Right lobe of liver (tissue), 6 donors: ENCODE results near the gene INSR. TPM values are rescaled to one million over a fixed set of nuclear protein-coding genes. Genes with fewer than 3 reads are reported as not detected.
A peak's percentile ranks its signal among the peaks of the same experiment; 100 is the strongest.

Source experiments
- ATAC-seq, 4 donors: fragments of 200-7000 bp; cut with Tn5 transposase; one replicate each; pipeline ENCODE4 v1.9.1; 2020; ENCODE audit warnings: mild to moderate bottlenecking in 4 of 4, moderate library complexity in 4 of 4
- DNase-seq, 3 donors: peaks; one replicate each; pipeline ENCODE4 v3.0.0-alpha.2; 2020
- H3K27ac ChIP-seq, 3 donors: fragments of 200-600 bp; one replicate each; pipeline ENCODE4 v1.8.0; 2022
- H3K27me3 ChIP-seq, 2 donors: fragments of 200-600 bp; one replicate each; pipeline ENCODE4 v1.8.0; 2022
- H3K36me3 ChIP-seq, 4 donors: fragments of 200-600 bp; sonication (generic) in 1 of 4; one replicate each; pipeline versions ENCODE4 v1.5.1 to v1.8.0; 2017 to 2022; ENCODE audit warnings: control low read depth in 1 of 4
- H3K4me1 ChIP-seq, 4 donors: fragments of 200-600 bp; sonication (generic) in 1 of 4; one replicate each; pipeline versions ENCODE4 v1.5.1 to v1.8.0; 2017 to 2022; ENCODE audit warnings: control low read depth in 1 of 4
- H3K4me3 ChIP-seq, 3 donors: fragments of 200-600 bp; one replicate each; pipeline ENCODE4 v1.8.0; 2022
- H3K9me3 ChIP-seq, 4 donors: fragments of 200-600 bp; sonication (generic) in 1 of 4; one replicate each; pipeline versions ENCODE4 v1.5.1 to v1.8.0; 2017 to 2022; ENCODE audit warnings: control low read depth in 1 of 4
- CTCF ChIP-seq, 4 donors: fragments of 200-600 bp in 3 of 4; fragments of 450-650 bp in 1 of 4; IDR thresholded peaks; one replicate each; pipeline versions ENCODE4 v1.5.1 to v1.8.0; 2016 to 2022; ENCODE audit warnings: antibody characterized with exemption in 4 of 4, mild to moderate bottlenecking in 2 of 4
- POLR2A ChIP-seq: fragments of 450-650 bp; IDR thresholded peaks from one replicate; pipeline ENCODE4 v1.6.1; 2017; ENCODE audit warnings: antibody characterized with exemption, mild to moderate bottlenecking
- WGBS: methylation state at CpG from one replicate; pipeline ENCODE4 v1.1.6; 2018; ENCODE audit warnings: low coverage, low lambda C conversion rate; ENCODE audit not compliant: insufficient coverage; ENCODE audit errors: missing lambda C conversion rate; 5-methylcytosine and 5-hydroxymethylcytosine counted together
- intact Hi-C, 2 donors: fragments of 100-400 bp; cut with DNase I; formaldehyde crosslinking; loops; one replicate each; pipeline versions ENCODE4 v1.11.2 to v1.14.1; 2022
- total RNA-seq, 6 experiments: library from RNA; depleted of rRNA in 2 of 6; stranded (reverse); fragments of >200 nt in 2 of 6; fragmentation: NEBNext Ultra II Directional in 3 of 6; extraction: Animal tissue kit (Norgen Biotek cat#: 25700) in 3 of 6; gene quantifications; one replicate each; pipeline versions ENCODE4 v1.1.0 to v1.2.4, GENCODE V29; 2016 to 2023
- donor health status: DM: no; HTN: yes; CAD: no.
- donor health status: DM: no; HTN: no; CAD: no.
- donor health status: DM: no; HTN: no; CAD: no.
- donor health status: DM: no; HTN: yes; CAD: no.
- donor health status: DM: no; HTN: yes; CAD: no.

The INSR gene
- total RNA-seq, 6 experiments from 2014 or later = 82.7 to 121 (median 106) TPM

- ATAC-seq (peak; percentile 33 to 70 (median 58)), DNase-seq (peak in 1 of 3 donors; percentile 32)
- intact Hi-C loops = no loop called here
- Histone ChIP-seq H3K4me3 (no peak overlapping the region), H3K27me3 (no peaks in the 10 kb centered on the region), H3K4me1 (peaks cover 0 to 22% (median 8%) of the 10 kb centered on the region in 4 donors), H3K9me3 (no peaks in the 10 kb centered on the region), H3K36me3 (no peaks in the 10 kb centered on the region), H3K27ac (peak overlapping the region in 2 of 3 donors; percentile 50 to 51)
- no peak for TF ChIP-seq POLR2A
- TF ChIP-seq CTCF (IDR thresholded peaks at IDR 0.05) = no peak
- 25% methylated on average over 9 of the region's 10 CpGs for WGBS
Observed at GRCh38 chr19:7287722-7288121, 6.5 kb downstream of the INSR start.

- no peak for TF ChIP-seq CTCF (IDR thresholded peaks at IDR 0.05)
- no peak for TF ChIP-seq POLR2A
- Histone ChIP-seq H3K27ac (no peak overlapping the region), H3K27me3 (no peaks in the 10 kb centered on the region), H3K4me1 (no peaks in the 10 kb centered on the region), H3K36me3 (peaks cover 0 to 8% (median 0%) of the 10 kb centered on the region in 4 donors), H3K4me3 (no peak overlapping the region), H3K9me3 (no peaks in the 10 kb centered on the region)
- ATAC-seq (peak in 1 of 4 donors; percentile 22), DNase-seq (no peak)
- intact Hi-C loops = no loop called here
- whole genome bisulfite sequencing = 58% methylated on average over 7 of the region's 10 CpGs
Observed at GRCh38 chr19:7280940-7281666, 13.1 kb downstream of the INSR start.

GRCh38 chr19:7272856-7273578 lies 21.2 kb downstream of the INSR start:
- intact Hi-C loops = no loop called here
- no peak for TF ChIP-seq CTCF (IDR thresholded peaks at IDR 0.05)
- no peak for TF ChIP-seq POLR2A
- Histone ChIP-seq H3K27me3 (no peaks in the 10 kb centered on the region), H3K27ac (peak overlapping the region in 1 of 3 donors; percentile 46), H3K36me3 (no peaks in the 10 kb centered on the region), H3K9me3 (no peaks in the 10 kb centered on the region), H3K4me1 (peaks cover 0 to 30% (median 10%) of the 10 kb centered on the region in 4 donors), H3K4me3 (no peak overlapping the region)
- DNase-seq = no peak
- ATAC-seq = peak in 1 of 4 donors; percentile 30
- WGBS = 43% methylated on average over 5 of the region's 5 CpGs

GRCh38 chr19:7268705-7269098 lies 25.5 kb downstream of the INSR start:
- no peaks in the 10 kb centered on the region for H3K9me3 ChIP-seq
- no peak overlapping the region for H3K4me3 ChIP-seq
- TF ChIP-seq CTCF (IDR thresholded peaks at IDR 0.05) = no peak
- no peak for TF ChIP-seq POLR2A
- no peaks in the 10 kb centered on the region for H3K27me3 ChIP-seq
- ATAC-seq = no peak
- no peak overlapping the region for H3K27ac ChIP-seq
- no peak for DNase-seq
- H3K4me1 ChIP-seq = peaks cover 0 to 51% (median 15%) of the 10 kb centered on the region in 4 donors
- intact Hi-C loops = no loop called here
- WGBS = 69% methylated on average over 5 of the region's 5 CpGs
- peaks cover 0 to 12% (median 8%) of the 10 kb centered on the region in 4 donors for H3K36me3 ChIP-seq
